ENCODE results near the gene PRR23B. TPM values are rescaled to one million over a fixed set of nuclear protein-coding genes. Genes with fewer than 3 reads are reported as not detected.

Gene PRR23B
- polyA plus RNA-seq, 12 donors: not detected

GRCh38 chr3:138975351-138975750 is 45.4 kb downstream of the PRR23B start:
- no peak for DNase-seq

GRCh38 chr3:138974462-138974861 is 46.3 kb downstream of the PRR23B start:
- DNase-seq: no peak

GRCh38 chr3:138972941-138973340 is 47.8 kb downstream of the PRR23B start:
- DNase-seq: no peak

- DNase-seq: no peak
Observed at GRCh38 chr3:138971766-138972320, 48.9 kb downstream of the PRR23B start.

Other genes with a start within 250 kb of the PRR23B start
- 10 to 100 TPM in 10 of 12 donors, 1 to 10 TPM in 1, not detected in 1; 9.6 to 16.9 (median 12.7) TPM for gene PIK3CB, start 186.0 kb downstream of the PRR23B start, polyA plus RNA-seq (ENCODE audit: insufficient read length in 12 of 12)
- under 1 TPM in 3 of 12 donors, not detected in 9; 0.05 to 0.14 (median 0.06) TPM for gene FOXL2, start 73.8 kb downstream of the PRR23B start, polyA plus RNA-seq (ENCODE audit: insufficient read length in 12 of 12)
- under 1 TPM in 4 of 12 donors, not detected in 8; 0.07 to 0.26 (median 0.10) TPM for gene FOXL2NB, start 73.7 kb downstream of the PRR23B start, polyA plus RNA-seq (ENCODE audit: insufficient read length in 12 of 12)
- not detected for gene PRR23A, start 14.7 kb downstream of the PRR23B start, polyA plus RNA-seq (ENCODE audit: insufficient read length in 12 of 12)
- under 1 TPM in 1 of 12 donors, not detected in 11; 0.07 TPM for gene PRR23C, start 24.0 kb upstream of the PRR23B start, polyA plus RNA-seq (ENCODE audit: insufficient read length in 12 of 12)